Ovary (tissue), 3 donors: ENCODE measurements around the gene CDK5RAP2.

ENCODE experiments used
- EP300 ChIP-seq: sonication (generic); formaldehyde crosslinking; IDR thresholded peaks from one replicate; pipeline ENCODE4 v1.6.1; 2017; ENCODE audit warnings: antibody characterized with exemption
- POLR2A ChIP-seq: fragments of 450-650 bp; IDR thresholded peaks from one replicate; pipeline ENCODE4 v1.6.1; 2017; ENCODE audit warnings: antibody characterized with exemption, mild to moderate bottlenecking, moderate library complexity
- TF ChIP-seq, protein P1 (sequence below), 3 donors: fragments of 450-650 bp in 2 of 3; fragments of 200-600 bp in 1 of 3; IDR thresholded peaks; one replicate each; pipeline versions ENCODE4 v1.5.1 to v1.8.0; 2016 to 2022; ENCODE audit warnings: antibody characterized with exemption in 3 of 3, mild to moderate bottlenecking in 1 of 3
- donor health status: DM: no; HTN: no; CAD: no.

DNA sequence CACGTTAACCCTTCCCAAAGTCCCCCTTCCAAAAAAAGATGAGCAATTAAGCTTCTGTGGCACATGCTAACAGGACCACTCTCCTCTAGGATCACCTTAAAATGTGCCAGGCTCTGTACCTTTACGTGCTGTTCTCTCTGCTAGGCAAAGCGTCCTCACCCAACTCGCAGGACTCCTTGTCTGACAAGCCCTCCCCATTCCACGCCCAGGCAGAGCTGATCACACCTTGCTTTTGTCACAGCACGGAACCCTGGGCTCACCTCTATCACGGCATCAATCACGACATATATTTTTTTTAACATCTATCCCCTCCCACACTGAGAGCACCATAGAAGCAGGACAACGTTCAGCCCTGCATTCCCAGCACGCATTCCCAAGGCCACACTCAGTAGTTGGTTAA, 47.1 kb downstream of the CDK5RAP2 start:
- TF ChIP-seq, protein P1, sequence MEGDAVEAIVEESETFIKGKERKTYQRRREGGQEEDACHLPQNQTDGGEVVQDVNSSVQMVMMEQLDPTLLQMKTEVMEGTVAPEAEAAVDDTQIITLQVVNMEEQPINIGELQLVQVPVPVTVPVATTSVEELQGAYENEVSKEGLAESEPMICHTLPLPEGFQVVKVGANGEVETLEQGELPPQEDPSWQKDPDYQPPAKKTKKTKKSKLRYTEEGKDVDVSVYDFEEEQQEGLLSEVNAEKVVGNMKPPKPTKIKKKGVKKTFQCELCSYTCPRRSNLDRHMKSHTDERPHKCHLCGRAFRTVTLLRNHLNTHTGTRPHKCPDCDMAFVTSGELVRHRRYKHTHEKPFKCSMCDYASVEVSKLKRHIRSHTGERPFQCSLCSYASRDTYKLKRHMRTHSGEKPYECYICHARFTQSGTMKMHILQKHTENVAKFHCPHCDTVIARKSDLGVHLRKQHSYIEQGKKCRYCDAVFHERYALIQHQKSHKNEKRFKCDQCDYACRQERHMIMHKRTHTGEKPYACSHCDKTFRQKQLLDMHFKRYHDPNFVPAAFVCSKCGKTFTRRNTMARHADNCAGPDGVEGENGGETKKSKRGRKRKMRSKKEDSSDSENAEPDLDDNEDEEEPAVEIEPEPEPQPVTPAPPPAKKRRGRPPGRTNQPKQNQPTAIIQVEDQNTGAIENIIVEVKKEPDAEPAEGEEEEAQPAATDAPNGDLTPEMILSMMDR (IDR thresholded peaks at IDR 0.05) = no peak
- TF ChIP-seq POLR2A = no peak
- no peak for TF ChIP-seq EP300
